HG03095 (cell line): ENCODE data around the gene PLP1.
A peak's percentile ranks its signal among the peaks of the same experiment; 100 is the strongest.

Source experiments
- ATAC-seq: cut with Tn5 transposase; IDR thresholded peaks from one replicate; pipeline ENCODE4 v1.9.1; 2021; ENCODE audit warnings: moderate library complexity; ENCODE audit not compliant: unreplicated experiment

The PLP1 gene

GRCh38 chrX:103823591-103823990 is 47.0 kb downstream of the PLP1 start:
- no peak for ATAC-seq

DNA sequence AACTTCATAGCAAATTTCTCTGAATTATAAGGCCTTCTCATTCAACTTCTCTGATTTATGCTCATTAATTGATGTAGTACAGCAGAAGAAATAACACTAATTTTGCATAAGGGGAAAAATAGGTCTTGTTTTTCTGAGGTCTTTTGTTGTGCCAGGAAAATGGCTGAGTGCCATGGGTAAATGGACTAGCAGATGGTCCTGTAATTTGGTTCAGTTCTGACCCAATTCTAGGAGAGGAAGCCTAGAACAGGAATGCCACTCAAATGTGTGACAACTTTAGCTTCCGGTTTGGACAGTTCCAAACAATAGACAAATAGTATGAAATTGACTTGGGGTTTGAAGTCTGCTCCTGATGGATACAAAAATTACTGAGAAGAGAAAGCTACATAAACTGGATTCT is 49.2 kb downstream of the PLP1 start:
- no peak for ATAC-seq

DNA sequence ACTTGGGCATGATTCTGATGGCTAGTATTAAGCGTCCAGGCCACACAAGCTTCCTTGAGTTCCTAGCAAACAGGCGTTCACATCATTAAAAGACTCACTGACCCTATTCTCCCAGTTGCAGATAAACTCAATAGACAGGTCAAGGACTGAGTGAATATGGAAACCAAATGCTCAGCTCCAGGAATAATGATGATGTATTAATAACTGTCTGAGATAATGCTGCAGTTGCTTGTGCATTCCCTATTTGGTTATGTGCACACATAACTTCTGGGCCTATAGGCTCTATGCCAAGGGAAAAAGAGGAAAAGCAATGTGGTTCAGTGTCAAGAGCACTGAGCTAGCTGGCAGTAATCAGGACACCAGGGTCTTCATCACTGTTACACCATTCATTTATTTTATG is 51.9 kb downstream of the PLP1 start:
- ATAC-seq, result no peak

DNA sequence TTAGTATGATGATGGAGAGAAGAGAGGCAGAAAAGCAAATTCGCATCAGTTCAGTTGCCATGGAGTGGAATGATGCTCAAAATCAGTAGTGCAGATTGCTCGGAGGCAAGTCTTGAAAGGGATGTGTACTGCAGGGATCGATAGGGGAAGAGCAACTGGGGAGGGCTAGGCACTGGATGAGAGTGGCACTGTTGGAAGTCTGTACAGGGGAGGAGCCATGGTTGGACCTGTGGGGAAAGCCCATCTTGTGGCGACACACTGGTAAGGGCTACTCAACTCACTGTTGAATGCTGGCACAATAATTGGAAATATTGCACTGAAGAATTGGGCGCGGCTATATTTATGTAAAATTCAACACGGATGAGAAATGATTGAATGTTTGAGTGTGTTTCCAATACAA is 54.2 kb downstream of the PLP1 start:
- no peak for ATAC-seq

DNA sequence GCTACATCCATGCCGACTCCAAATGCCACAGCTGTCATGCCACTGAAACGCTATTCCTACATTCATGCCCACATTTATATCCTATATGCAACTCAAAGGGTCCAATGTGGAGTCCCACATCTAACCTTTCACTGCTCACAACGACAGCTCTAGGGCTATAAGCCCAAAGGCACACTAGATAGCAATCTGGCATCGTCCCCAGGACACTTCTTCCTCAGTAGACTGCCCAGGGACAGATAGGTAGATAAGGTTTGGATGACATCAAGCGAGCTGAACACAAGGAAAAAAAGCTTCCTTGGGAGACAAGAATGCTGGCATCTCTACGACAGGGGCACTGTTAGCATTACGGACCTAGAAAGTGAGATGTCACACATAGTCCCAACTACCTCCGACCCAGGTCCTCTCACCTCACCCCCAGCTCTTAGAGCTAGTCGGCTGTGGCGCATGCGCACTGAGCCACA is 54.7 kb downstream of the PLP1 start:
- peak; percentile 85 for ATAC-seq

DNA sequence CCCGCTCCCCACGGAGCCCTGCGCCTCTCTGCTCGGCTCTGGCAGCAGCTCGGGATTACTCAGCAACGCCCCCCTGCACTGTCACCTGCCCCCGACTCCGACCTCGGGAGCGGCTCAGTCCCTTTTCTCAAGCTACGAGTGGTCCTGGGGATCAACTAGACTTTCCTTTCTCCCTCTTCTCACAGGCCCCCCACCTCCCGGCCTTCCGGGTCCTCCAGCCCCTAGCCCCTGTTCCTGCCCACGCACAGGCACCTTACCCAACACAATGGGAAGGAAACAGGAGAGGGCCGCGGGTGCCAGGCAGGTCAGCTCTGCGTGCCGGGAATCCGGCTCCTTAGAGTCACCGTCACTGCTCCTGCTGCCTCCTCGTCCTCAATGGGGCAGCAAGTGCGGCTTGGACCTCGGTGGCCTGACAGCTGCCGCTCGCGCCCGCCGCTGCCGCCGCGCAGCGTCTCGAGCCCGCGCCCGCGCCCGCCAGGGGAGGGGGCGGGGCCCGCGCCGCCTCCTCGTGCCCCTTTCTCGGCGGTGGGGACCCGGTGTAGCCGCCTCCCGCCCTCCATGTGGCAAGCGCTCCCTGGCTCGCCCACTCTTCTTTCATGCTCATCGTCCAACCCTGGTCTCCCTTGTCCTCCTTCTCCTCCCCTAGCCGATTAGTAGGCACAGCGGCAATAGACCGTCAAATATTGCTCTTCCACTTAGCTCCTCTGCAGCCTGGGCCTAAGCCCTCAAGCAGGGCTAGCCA is 55.3 kb downstream of the PLP1 start, which contains the start of gene RAB9B:
Gene RAB9B (minus strand): TSS at position 455 of the 742 bp plus-strand sequence. CDS start 6,473 bp downstream, outside the sequence.
- peak; percentile 37 for ATAC-seq

DNA sequence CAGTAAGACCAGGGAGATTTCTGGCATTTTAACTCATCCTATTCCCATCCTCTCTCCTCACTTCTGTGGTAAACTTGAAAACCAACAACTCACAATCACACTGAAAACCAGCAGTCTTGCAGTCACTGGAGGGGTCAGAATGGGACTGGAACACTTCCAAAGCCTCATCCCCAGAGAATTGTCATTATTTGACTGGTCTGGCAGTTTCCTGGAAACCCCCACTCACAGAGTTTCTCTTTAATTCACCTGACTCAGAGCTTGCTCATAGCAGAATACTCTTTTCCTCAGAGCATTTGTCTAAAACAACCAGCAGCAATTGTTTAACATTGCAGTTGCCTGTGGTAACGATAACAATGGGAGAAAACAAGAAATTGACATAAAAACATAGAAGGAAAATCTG is 62.8 kb downstream of the PLP1 start:
- ATAC-seq, result no peak
